K562 treated with DMSO at 1 percent for 48 hours (cell line): ENCODE data around the gene GYPE. TPM values are rescaled to one million over a fixed set of nuclear protein-coding genes. Genes with fewer than 3 reads are reported as not detected.

Experiments
- total RNA-seq: library from RNA; unstranded; fragments of 300-600 nt; gene quantifications from 2 replicates; pipeline ENCODE4 v1.2.3, GENCODE V29; 2022; ENCODE audit warnings: low replicate concordance; ENCODE audit errors: extremely low read depth

GYPE gene
- total RNA-seq: not detected in 2 replicates

GRCh38 chr4:143905440-143905839, at the start of gene GYPE:
Gene GYPE (minus strand): TSS chr4:143905559. CDS start chr4:143905507, 52 bp downstream.

Other genes starting within 250 kb of the GYPE start
- gene FREM3, start 204.9 kb downstream of the GYPE start, total RNA-seq: not detected in 2 replicates
- gene GYPB, start 113.8 kb upstream of the GYPE start, total RNA-seq: not detected in 2 replicates
- gene GYPA, start 235.2 kb upstream of the GYPE start, total RNA-seq: not detected in 2 replicates